BLaER1 treated with 17β-estradiol and CSF1 and Interleukin-3, amounts not matched to agents 10 nM and 100 nM (cell line): Measurements from ENCODE around the gene GCAT.

Experiments used
- H3K27ac ChIP-seq, 11 experiments: shearing (Covaris generic); formaldehyde crosslinking; 2 replicates each; pipeline ENCODE4 v1.8.1; 2022
- H3K27me3 ChIP-seq, 11 experiments: shearing (Covaris generic); formaldehyde crosslinking; 2 replicates each; pipeline ENCODE4 v1.8.1; 2022
- H3K36me3 ChIP-seq, 11 experiments: shearing (Covaris generic); formaldehyde crosslinking; 2 replicates each; pipeline ENCODE4 v1.8.1; 2022
- H3K4me1 ChIP-seq, 10 experiments: shearing (Covaris generic); formaldehyde crosslinking; 2 replicates each; pipeline ENCODE4 v1.8.1; 2022
- H3K4me2 ChIP-seq, 11 experiments: shearing (Covaris generic); formaldehyde crosslinking; 2 replicates each; pipeline ENCODE4 v1.8.1; 2022
- H3K4me3 ChIP-seq, 10 experiments: shearing (Covaris generic); formaldehyde crosslinking; 2 replicates each; pipeline ENCODE4 v1.8.1; 2022
- H3K9ac ChIP-seq, 11 experiments: shearing (Covaris generic); formaldehyde crosslinking; 2 replicates each; pipeline ENCODE4 v1.8.1; 2022
- H3K9me3 ChIP-seq, 11 experiments: shearing (Covaris generic); formaldehyde crosslinking; replicated peaks in 1 of 11; 2 replicates each; pipeline ENCODE4 v1.8.1; 2022
- H4K20me1 ChIP-seq, 11 experiments: shearing (Covaris generic); formaldehyde crosslinking; 2 replicates each; pipeline ENCODE4 v1.8.1; 2022
- Cebpa-rat ChIP-seq, 11 experiments: shearing (Covaris generic); IDR thresholded peaks; 2 replicates each; pipeline ENCODE4 v1.8.1; 2022

The GCAT gene

GRCh38 chr22:37820350-37820749 is 12.6 kb downstream of the GCAT start:
- peaks cover 6 to 18% (median 10%) of the 10 kb centered on the region in 10 experiments; a peak in 15 of 20 replicates for H3K4me1 ChIP-seq
- TF ChIP-seq Cebpa-rat (IDR thresholded peaks at IDR 0.05), result no peak
- no peak overlapping the region for H3K4me3 ChIP-seq
- no peak overlapping the region for H3K27ac ChIP-seq
- H4K20me1 ChIP-seq, result peaks cover 0 to 33% (median 0%) of the 10 kb centered on the region in 11 experiments; a peak in 6 of 22 replicates
- no peaks in the 10 kb centered on the region for H3K9me3 ChIP-seq
- H3K27me3 ChIP-seq, result peaks cover 62 to 81% (median 78%) of the 10 kb centered on the region in 11 experiments
- peaks cover 0 to 15% (median 0%) of the 10 kb centered on the region in 11 experiments; a peak in 2 of 22 replicates for H3K36me3 ChIP-seq
- H3K9ac ChIP-seq, result no peak overlapping the region
- no peak overlapping the region for H3K4me2 ChIP-seq

- H3K4me2 ChIP-seq, result peak overlapping the region in 4 of 11 experiments; percentile 7 to 30 (median 20); a peak in 3 of 22 replicates
- no peaks in the 10 kb centered on the region for H3K36me3 ChIP-seq
- peaks cover 66 to 87% (median 83%) of the 10 kb centered on the region in 11 experiments for H3K27me3 ChIP-seq
- peak overlapping the region in 1 of 11 experiments; percentile 3; a peak in 1 of 22 replicates for H3K9ac ChIP-seq
- H3K4me3 ChIP-seq, result no peak overlapping the region
- H3K9me3 ChIP-seq, result no peaks in the 10 kb centered on the region
- no peak overlapping the region for H3K27ac ChIP-seq
- peaks cover 6 to 18% (median 10%) of the 10 kb centered on the region in 10 experiments; a peak in 15 of 20 replicates for H3K4me1 ChIP-seq
- peaks cover 0 to 37% (median 0%) of the 10 kb centered on the region in 11 experiments; a peak in 6 of 22 replicates for H4K20me1 ChIP-seq
- no peak for TF ChIP-seq Cebpa-rat (IDR thresholded peaks at IDR 0.05)
These were observed 14.5 kb downstream of the GCAT start for GRCh38 chr22:37822079-37822833.

GRCh38 chr22:37823134-37823985 is 15.6 kb downstream of the GCAT start, which contains the start of gene GALR3:
TSS of gene GALR3 (plus strand) at chr22:37823382. CDS start at chr22:37823407, 25 bp downstream.
- Histone ChIP-seq H4K20me1 (peaks cover 0 to 36% (median 0%) of the 10 kb centered on the region in 11 experiments; a peak in 6 of 22 replicates), H3K9ac (no peak within 1 kb of the TSS; a peak in 1 of 22 replicates), H3K36me3 (peaks cover 0 to 4% (median 2%) of the 10 kb centered on the region in 11 experiments; a peak in 3 of 22 replicates), H3K4me2 (peak within 1 kb of the TSS in 3 of 11 experiments; percentile 7 to 30 (median 18); a peak in 2 of 22 replicates), H3K27me3 (peaks cover 59 to 76% (median 72%) of the 10 kb centered on the region in 11 experiments), H3K9me3 (no peaks in the 10 kb centered on the region), H3K27ac (no peak within 1 kb of the TSS), H3K4me1 (peaks cover 6 to 11% (median 7%) of the 10 kb centered on the region in 10 experiments; a peak in 14 of 20 replicates), H3K4me3 (no peak within 1 kb of the TSS)
- no peak for TF ChIP-seq Cebpa-rat (IDR thresholded peaks at IDR 0.05)

GRCh38 chr22:37824674-37825641 is 17.2 kb downstream of the GCAT start:
- no peak overlapping the region for H3K9ac ChIP-seq
- no peak overlapping the region for H3K27ac ChIP-seq
- H3K4me3 ChIP-seq, result no peak overlapping the region
- H3K36me3 ChIP-seq, result peaks cover 11 to 20% (median 18%) of the 10 kb centered on the region in 11 experiments; a peak in 21 of 22 replicates
- H3K4me1 ChIP-seq, result peaks cover 0 to 5% (median 0%) of the 10 kb centered on the region in 10 experiments; a peak in 2 of 20 replicates
- peaks cover 43 to 60% (median 56%) of the 10 kb centered on the region in 11 experiments for H3K27me3 ChIP-seq
- no peaks in the 10 kb centered on the region for H3K9me3 ChIP-seq
- no peak overlapping the region for H3K4me2 ChIP-seq
- TF ChIP-seq Cebpa-rat (IDR thresholded peaks at IDR 0.05), result no peak
- H4K20me1 ChIP-seq, result peaks cover 0 to 27% (median 0%) of the 10 kb centered on the region in 11 experiments; a peak in 5 of 22 replicates

- Histone ChIP-seq H3K27me3 (peaks cover 30 to 42% (median 38%) of the 10 kb centered on the region in 11 experiments), H4K20me1 (peaks cover 0 to 35% (median 0%) of the 10 kb centered on the region in 11 experiments; a peak in 5 of 22 replicates)
- TF ChIP-seq Cebpa-rat (IDR thresholded peaks at IDR 0.05), result no peak
These were observed 19.3 kb downstream of the GCAT start for GRCh38 chr22:37827056-37827455.

GRCh38 chr22:37830093-37830842 is 22.5 kb downstream of the GCAT start:
- Histone ChIP-seq H3K4me3 (no peak overlapping the region), H3K9ac (no peak overlapping the region), H3K27ac (no peak overlapping the region), H3K4me2 (no peak overlapping the region), H3K4me1 (no peaks in the 10 kb centered on the region), H4K20me1 (peaks cover 0 to 46% (median 0%) of the 10 kb centered on the region in 11 experiments; a peak in 6 of 22 replicates), H3K36me3 (peaks cover 60 to 73% (median 71%) of the 10 kb centered on the region in 11 experiments), H3K9me3 (no peaks in the 10 kb centered on the region), H3K27me3 (peaks cover 5 to 10% (median 6%) of the 10 kb centered on the region in 11 experiments)
- TF ChIP-seq Cebpa-rat (IDR thresholded peaks at IDR 0.05), result no peak

More at GRCh38 chr22:37827056-37827455, 19.3 kb downstream of the GCAT start:
- Histone ChIP-seq H3K4me3 (no peak overlapping the region), H3K4me2 (no peak overlapping the region), H3K9me3 (no peaks in the 10 kb centered on the region), H3K9ac (peak overlapping the region in 2 of 11 experiments; percentile 10 to 35; a peak in 1 of 22 replicates), H3K4me1 (peaks cover 0 to 3% (median 0%) of the 10 kb centered on the region in 10 experiments; a peak in 2 of 20 replicates), H3K36me3 (peaks cover 32 to 41% (median 39%) of the 10 kb centered on the region in 11 experiments), H3K27ac (no peak overlapping the region)

GRCh38 chr22:37831472-37831871 is 23.7 kb downstream of the GCAT start:
- H4K20me1 ChIP-seq, result peaks cover 0 to 46% (median 0%) of the 10 kb centered on the region in 11 experiments; a peak in 6 of 22 replicates
- no peak for TF ChIP-seq Cebpa-rat (IDR thresholded peaks at IDR 0.05)
- H3K4me2 ChIP-seq, result no peak overlapping the region
- peaks cover 63 to 84% (median 77%) of the 10 kb centered on the region in 11 experiments for H3K36me3 ChIP-seq
- H3K9me3 ChIP-seq, result no peaks in the 10 kb centered on the region
- H3K4me3 ChIP-seq, result no peak overlapping the region
- H3K9ac ChIP-seq, result no peak overlapping the region
- H3K27me3 ChIP-seq, result no peaks in the 10 kb centered on the region
- H3K27ac ChIP-seq, result no peak overlapping the region
- H3K4me1 ChIP-seq, result no peaks in the 10 kb centered on the region
